HG03175 (cell line): ENCODE data around the gene TRAF7.
"Not testable (repeated sequence)": the region's sequence is repeated elsewhere in the genome, so short reads cannot be mapped to it uniquely, and the experiment has no call there.

ENCODE experiments used
- ATAC-seq: cut with Tn5 transposase; IDR thresholded peaks from one replicate; pipeline ENCODE4 v1.9.1; 2021; ENCODE audit warnings: mild to moderate bottlenecking, moderate library complexity; ENCODE audit not compliant: unreplicated experiment

Gene TRAF7

GRCh38 chr16:2155091-2155950, at the start of gene TRAF7:
TSS of gene TRAF7 (plus strand) at chr16:2155782. CDS start at chr16:2163921, 8,139 bp downstream.
- peak; percentile 91 for ATAC-seq

GRCh38 chr16:2106211-2106610, 49.4 kb upstream of the TRAF7 start:
- not testable (repeated sequence) for ATAC-seq

- not testable (repeated sequence) for ATAC-seq
Measured at GRCh38 chr16:2107121-2107790, 48.3 kb upstream of the TRAF7 start.

GRCh38 chr16:2107791-2108125, 47.8 kb upstream of the TRAF7 start:
- ATAC-seq = not testable (repeated sequence)

- ATAC-seq = not testable (repeated sequence)
Measured at GRCh38 chr16:2108446-2109270, 46.9 kb upstream of the TRAF7 start.

GRCh38 chr16:2109271-2109580, 46.4 kb upstream of the TRAF7 start:
- not testable (repeated sequence) for ATAC-seq

GRCh38 chr16:2109872-2110271, 45.7 kb upstream of the TRAF7 start:
- ATAC-seq = not testable (repeated sequence)

GRCh38 chr16:2110332-2111008, 45.1 kb upstream of the TRAF7 start:
- ATAC-seq = not testable (repeated sequence)

GRCh38 chr16:2111009-2111353, 44.6 kb upstream of the TRAF7 start:
- not testable (repeated sequence) for ATAC-seq

- ATAC-seq = not testable (repeated sequence)
Measured at GRCh38 chr16:2111412-2112335, 43.9 kb upstream of the TRAF7 start.

- ATAC-seq = not testable (repeated sequence)
Measured at GRCh38 chr16:2112539-2113106, 43.0 kb upstream of the TRAF7 start.

GRCh38 chr16:2114225-2114624, 41.4 kb upstream of the TRAF7 start:
- not testable (repeated sequence) for ATAC-seq

- not testable (repeated sequence) for ATAC-seq
Measured at GRCh38 chr16:2114885-2115590, 40.5 kb upstream of the TRAF7 start.

GRCh38 chr16:2115591-2115973, 40.0 kb upstream of the TRAF7 start:
- ATAC-seq = no peak

- ATAC-seq = not testable (repeated sequence)
Measured at GRCh38 chr16:2116428-2116827, 39.2 kb upstream of the TRAF7 start.

- not testable (repeated sequence) for ATAC-seq
Measured at GRCh38 chr16:2117341-2117740, 38.2 kb upstream of the TRAF7 start.

GRCh38 chr16:2117960-2118722, 37.4 kb upstream of the TRAF7 start:
- not testable (repeated sequence) for ATAC-seq

- not testable (repeated sequence) for ATAC-seq
Measured at GRCh38 chr16:2121325-2121724, 34.3 kb upstream of the TRAF7 start.
